Measurements from ENCODE around the gene PRPF8. TPM values are rescaled to one million over a fixed set of nuclear protein-coding genes. Genes with fewer than 3 reads are reported as not detected.

The PRPF8 gene
- total RNA-seq, 1 donor from 2014 or later = 449 TPM

DNA sequence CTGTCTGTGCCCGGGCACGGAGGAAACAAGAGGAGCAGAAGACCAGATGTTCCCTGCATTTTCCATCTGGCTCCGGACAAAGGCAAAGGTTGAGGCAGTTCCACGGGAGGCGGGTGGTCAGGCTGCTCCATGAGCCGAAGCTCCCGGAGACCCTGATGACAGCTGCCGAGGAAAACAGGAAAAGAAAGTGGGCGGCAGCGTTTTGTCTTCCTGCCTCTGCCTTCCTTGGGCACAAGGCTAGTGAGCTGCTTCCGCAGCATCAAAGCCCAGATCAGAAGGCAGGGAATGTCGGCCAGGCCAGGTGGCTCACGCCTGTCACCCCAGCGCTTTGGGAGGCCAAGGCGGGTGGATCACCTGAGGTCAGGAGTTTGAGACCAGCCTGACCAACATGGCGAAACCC, 72.3 kb downstream of the PRPF8 start:
- no peaks in the 10 kb centered on the region for H3K27me3 Mint-ChIP-seq (ENCODE audit: low read depth)
- peaks cover 7% of the 10 kb centered on the region for H3K4me1 Mint-ChIP-seq
- H3K4me3 Mint-ChIP-seq = no peak overlapping the region
- H3K36me3 Mint-ChIP-seq (ENCODE audit: low read depth) = no peaks in the 10 kb centered on the region
- no peak for DNase-seq (ENCODE audit: low read depth, low spot score)
- TF ChIP-seq CTCF (conservative IDR thresholded peaks at IDR 0.05) = no peak
- H3K9me3 Mint-ChIP-seq = no peaks in the 10 kb centered on the region
- no peak overlapping the region for H3K27ac Mint-ChIP-seq (ENCODE audit: unreplicated experiment)

DNA sequence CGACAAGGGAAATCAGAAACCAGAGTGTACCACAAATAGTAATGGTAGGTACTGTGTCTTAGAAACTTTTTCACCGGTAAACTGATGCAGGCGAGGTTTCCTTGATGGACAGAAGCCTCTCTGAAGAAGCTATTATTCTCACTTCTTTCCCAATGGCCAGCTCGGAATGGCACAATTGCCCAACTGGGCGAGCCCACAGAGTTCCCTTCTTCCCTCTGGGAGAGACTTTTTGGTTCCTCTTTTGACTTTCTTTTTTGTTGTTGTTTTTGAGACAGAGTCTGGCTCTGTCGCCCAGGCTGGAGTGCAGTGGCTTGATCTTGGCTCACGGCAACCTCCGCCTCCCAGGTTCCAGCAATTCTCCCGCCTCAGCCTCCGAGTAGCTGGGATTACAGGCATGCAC, 73.0 kb downstream of the PRPF8 start:
- no peak for DNase-seq (ENCODE audit: low read depth, low spot score)
- no peaks in the 10 kb centered on the region for H3K27me3 Mint-ChIP-seq (ENCODE audit: low read depth)
- H3K9me3 Mint-ChIP-seq = no peaks in the 10 kb centered on the region
- no peak for TF ChIP-seq CTCF (conservative IDR thresholded peaks at IDR 0.05)
- H3K36me3 Mint-ChIP-seq (ENCODE audit: low read depth) = no peaks in the 10 kb centered on the region
- H3K27ac Mint-ChIP-seq (ENCODE audit: unreplicated experiment) = no peak overlapping the region
- H3K4me3 Mint-ChIP-seq = no peak overlapping the region
- peaks cover 14% of the 10 kb centered on the region for H3K4me1 Mint-ChIP-seq

- DNase-seq (ENCODE audit: low read depth, low spot score) = no peak
- H3K27me3 Mint-ChIP-seq (ENCODE audit: low read depth) = no peaks in the 10 kb centered on the region
- no peak overlapping the region for H3K27ac Mint-ChIP-seq (ENCODE audit: unreplicated experiment)
- H3K36me3 Mint-ChIP-seq (ENCODE audit: low read depth) = no peaks in the 10 kb centered on the region
- no peaks in the 10 kb centered on the region for H3K9me3 Mint-ChIP-seq
- TF ChIP-seq CTCF (conservative IDR thresholded peaks at IDR 0.05) = no peak
- H3K4me1 Mint-ChIP-seq = peaks cover 14% of the 10 kb centered on the region
- H3K4me3 Mint-ChIP-seq = no peak overlapping the region
These were observed 76.0 kb downstream of the PRPF8 start for GRCh38 chr17:1608676-1609075.

- no peaks in the 10 kb centered on the region for H3K36me3 Mint-ChIP-seq (ENCODE audit: low read depth)
- TF ChIP-seq CTCF (conservative IDR thresholded peaks at IDR 0.05) = no peak
- H3K27me3 Mint-ChIP-seq (ENCODE audit: low read depth) = no peaks in the 10 kb centered on the region
- no peak overlapping the region for H3K27ac Mint-ChIP-seq (ENCODE audit: unreplicated experiment)
- DNase-seq (ENCODE audit: low read depth, low spot score) = no peak
- H3K4me1 Mint-ChIP-seq = peaks cover 14% of the 10 kb centered on the region
- H3K9me3 Mint-ChIP-seq = no peaks in the 10 kb centered on the region
- H3K4me3 Mint-ChIP-seq = no peak overlapping the region
These were observed 76.7 kb downstream of the PRPF8 start for GRCh38 chr17:1607971-1608320.

- Mint-ChIP-seq H3K27ac (ENCODE audit: unreplicated experiment) (no peak overlapping the region), H3K4me1 (peaks cover 14% of the 10 kb centered on the region), H3K36me3 (ENCODE audit: low read depth) (peaks cover 3% of the 10 kb centered on the region), H3K9me3 (peaks cover 3% of the 10 kb centered on the region), H3K4me3 (no peak overlapping the region), H3K27me3 (ENCODE audit: low read depth) (no peaks in the 10 kb centered on the region)
- no peak for TF ChIP-seq CTCF (conservative IDR thresholded peaks at IDR 0.05)
- DNase-seq (ENCODE audit: low read depth, low spot score) = no peak
These were observed 78.2 kb downstream of the PRPF8 start for GRCh38 chr17:1606352-1606985.
